Heart left ventricle (tissue), 13 donors: ENCODE results near the gene SPTAN1.

Experiments used
- CTCF ChIP-seq, 12 donors: fragments of 200-600 bp; sonication (generic) in 4 of 12; IDR thresholded peaks; one replicate each; pipeline versions ENCODE4 v1.5.0 to v1.8.0; 2018 to 2022; ENCODE audit warnings: antibody characterized with exemption in 12 of 12, mild to moderate bottlenecking in 5 of 12
- POLR2A ChIP-seq, 2 donors: fragments of 450-650 bp; IDR thresholded peaks; one replicate each; pipeline ENCODE4 v1.6.1; 2017; ENCODE audit warnings: antibody characterized with exemption in 2 of 2, mild to moderate bottlenecking in 2 of 2, moderate library complexity in 2 of 2
- donor health status: ischemic (EF 13 %, LVEDD 7.1; RV severe dilation, severe dysfunction).
- donor health status: DM: no; HTN: yes; CAD: no.
- donor health status: DM: no; HTN: no; CAD: no.
- donor health status: ischemic (EF 25% LVEDD 6.9; RV normal size, moderate dysfunction).
- donor health status: ischemic (EF 25% LVEDD 5.7; RV mildly dilated, moderate dysfunction).
- donor health status: ischemic (EF 35%, LVEDD 5.7; RV mildly dilated, moderate dysfunction).
- donor health status: nonischemic (EF 11% LVEDD 7.7; RV severe dilation, severe dysfunction).
- donor health status: DM: yes; HTN: yes; CAD: no.
- donor health status: PGD.
- donor health status: ischemic (EF 29% LVEDD 5.4; RV normal size, mild dysfunction).
- donor health status: nonischemic (EF 23%, LVEDD 6.1; RV moderate dilation, normal function).

- no peak for TF ChIP-seq CTCF (IDR thresholded peaks at IDR 0.05)
- no peak for TF ChIP-seq POLR2A (IDR thresholded peaks at IDR 0.05)
Observed at GRCh38 chr9:128610897-128611296, 58.5 kb downstream of the SPTAN1 start.
